Neural progenitor cell (in vitro differentiated cells): ENCODE measurements around the gene TEAD1. TPM values are rescaled to one million over a fixed set of nuclear protein-coding genes. Genes with fewer than 3 reads are reported as not detected.

ENCODE experiments used
- DNase-seq: peaks from one replicate; pipeline ENCODE4 v3.0.0-alpha.2; 2016; ENCODE audit warnings: low spot score
- H2AFZ ChIP-seq: fragments of 200-600 bp; sonication (generic); replicated peaks from 2 replicates; pipeline ENCODE4 v1.6.1; 2016; ENCODE audit warnings: antibody characterized with exemption
- H3F3A ChIP-seq: fragments of 200-600 bp; sonication (generic); 2 replicates; pipeline ENCODE4 v1.6.1; 2016; ENCODE audit warnings: antibody characterized with exemption, low read depth
- H3K27ac ChIP-seq: fragments of 200-600 bp; sonication (generic); 2 replicates; pipeline ENCODE4 v1.5.1; 2016; ENCODE audit warnings: mild to moderate bottlenecking
- H3K27me3 ChIP-seq: fragments of 200-600 bp; sonication (generic); 2 replicates; pipeline ENCODE4 v1.6.1; 2016; ENCODE audit warnings: mild to moderate bottlenecking, moderate library complexity
- H3K36me3 ChIP-seq: fragments of 200-600 bp; sonication (generic); 2 replicates; pipeline ENCODE4 v1.5.1; 2016
- H3K4me1 ChIP-seq: fragments of 200-600 bp; sonication (generic); 2 replicates; pipeline ENCODE4 v1.6.1; 2016; ENCODE audit warnings: mixed run types
- H3K4me2 ChIP-seq: fragments of 200-600 bp; sonication (generic); 2 replicates; pipeline ENCODE4 v1.6.1; 2016
- H3K4me3 ChIP-seq: fragments of 200-600 bp; sonication (generic); 2 replicates; pipeline ENCODE4 v1.5.1; 2016
- H3K79me2 ChIP-seq: fragments of 200-600 bp; sonication (generic); 2 replicates; pipeline ENCODE4 v1.6.1; 2016; ENCODE audit warnings: low read depth
- H3K9ac ChIP-seq: fragments of 200-600 bp; sonication (generic); 2 replicates; pipeline ENCODE4 v1.6.1; 2016
- H3K9me3 ChIP-seq: fragments of 200-600 bp; sonication (generic); 2 replicates; pipeline ENCODE4 v1.5.1; 2016; ENCODE audit warnings: low read depth
- H4K20me1 ChIP-seq: fragments of 200-600 bp; sonication (generic); 2 replicates; pipeline ENCODE4 v1.6.1; 2016; ENCODE audit warnings: low read depth
- H3K27ac Mint-ChIP-seq: 3 replicates; pipeline ENCODE4 v1.8.0; 2021; ENCODE audit warnings: mixed read lengths
- H3K27me3 Mint-ChIP-seq: 2 replicates; pipeline ENCODE4 v1.8.0; 2022; ENCODE audit warnings: low read depth, mild to moderate bottlenecking, inconsistent platforms, moderate library complexity, mixed read lengths; ENCODE audit not compliant: insufficient read depth
- H3K36me3 Mint-ChIP-seq: 3 replicates; pipeline ENCODE4 v1.8.0; 2021; ENCODE audit warnings: mixed read lengths
- H3K4me1 Mint-ChIP-seq: 3 replicates; pipeline ENCODE4 v1.8.0; 2021; ENCODE audit warnings: mixed read lengths
- H3K4me3 Mint-ChIP-seq: 3 replicates; pipeline ENCODE4 v1.8.0; 2021; ENCODE audit warnings: mild to moderate bottlenecking, moderate library complexity, mixed read lengths
- H3K9me3 Mint-ChIP-seq: 3 replicates; pipeline ENCODE4 v1.8.0; 2020; ENCODE audit warnings: mixed read lengths
- CTCF ChIP-seq: fragments of 200-600 bp; sonication (generic); IDR thresholded peaks from 2 replicates; pipeline ENCODE4 v1.5.1; 2017; ENCODE audit warnings: antibody characterized with exemption, mild to moderate bottlenecking
- EZH2 ChIP-seq: fragments of 200-600 bp; sonication (generic); IDR thresholded peaks from 2 replicates; pipeline ENCODE4 v1.6.1; 2017; ENCODE audit warnings: antibody characterized with exemption, mild to moderate bottlenecking, moderate library complexity
- EZH2phosphoT487 ChIP-seq: fragments of 200-600 bp; sonication (generic); IDR thresholded peaks from 2 replicates; pipeline ENCODE4 v1.6.1; 2017; ENCODE audit warnings: antibody characterized with exemption
- total RNA-seq: library from RNA; depleted of rRNA; stranded (reverse); fragments of >200 nt; gene quantifications from 2 replicates; pipeline ENCODE4 v1.2.3, GENCODE V29; 2015; ENCODE audit warnings: low replicate concordance

The TEAD1 gene
- total RNA-seq, 1 donor from 2014 or later, result 98.3 TPM

GRCh38 chr11:12848413-12848812 lies 174.2 kb downstream of the TEAD1 start:
- H3K27me3 Mint-ChIP-seq, result peaks cover 6% of the 10 kb centered on the region
- H3K79me2 ChIP-seq, result peaks cover 100% of the 10 kb centered on the region
- H3K4me3 ChIP-seq, result no peak overlapping the region
- no peak overlapping the region for H3K27ac Mint-ChIP-seq
- peaks cover 41% of the 10 kb centered on the region for H4K20me1 ChIP-seq
- TF ChIP-seq EZH2phosphoT487 (no peak), EZH2 (no peak), CTCF (no peak)
- H3K4me2 ChIP-seq, result no peak overlapping the region
- H3K27ac ChIP-seq, result no peak overlapping the region
- no peak overlapping the region for H2AFZ ChIP-seq
- no peak overlapping the region for H3K9ac ChIP-seq
- H3K36me3 Mint-ChIP-seq, result peaks cover 13% of the 10 kb centered on the region
- no peak overlapping the region for H3K4me3 Mint-ChIP-seq
- no peaks in the 10 kb centered on the region for H3K27me3 ChIP-seq
- peaks cover 62% of the 10 kb centered on the region for H3K4me1 Mint-ChIP-seq
- no peaks in the 10 kb centered on the region for H3K9me3 ChIP-seq
- H3F3A ChIP-seq, result peaks cover 22% of the 10 kb centered on the region
- H3K9me3 Mint-ChIP-seq, result peaks cover 3% of the 10 kb centered on the region
- peaks cover 38% of the 10 kb centered on the region for H3K4me1 ChIP-seq
- no peak for DNase-seq
- H3K36me3 ChIP-seq, result no peaks in the 10 kb centered on the region

DNA sequence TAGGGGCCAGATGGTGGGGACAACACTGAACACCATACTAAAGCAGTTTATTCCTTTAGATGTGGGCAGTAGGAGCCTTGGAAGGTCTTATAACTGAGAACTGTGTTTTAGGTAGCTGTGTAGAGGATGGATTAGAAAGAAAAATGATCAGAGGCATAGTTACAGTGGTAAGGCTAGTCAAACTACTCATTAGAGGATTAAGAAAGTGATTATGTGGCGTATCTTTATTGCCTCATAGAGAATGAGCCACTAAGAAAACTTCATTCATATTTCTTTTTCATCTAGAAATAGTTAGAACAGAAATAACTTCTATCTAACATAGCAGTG lies 179.1 kb downstream of the TEAD1 start:
- Mint-ChIP-seq H3K4me1 (peaks cover 33% of the 10 kb centered on the region), H3K9me3 (no peaks in the 10 kb centered on the region), H3K4me3 (no peak overlapping the region), H3K27me3 (peaks cover 6% of the 10 kb centered on the region), H3K27ac (peak overlapping the region; percentile 0), H3K36me3 (peaks cover 23% of the 10 kb centered on the region)
- Histone ChIP-seq H3K4me1 (no peaks in the 10 kb centered on the region), H3K4me3 (no peak overlapping the region), H3K9me3 (no peaks in the 10 kb centered on the region), H2AFZ (no peak overlapping the region), H4K20me1 (peaks cover 12% of the 10 kb centered on the region), H3K27me3 (no peaks in the 10 kb centered on the region), H3K27ac (no peak overlapping the region), H3K4me2 (no peak overlapping the region), H3K9ac (no peak overlapping the region), H3K36me3 (no peaks in the 10 kb centered on the region), H3K79me2 (peaks cover 100% of the 10 kb centered on the region), H3F3A (no peaks in the 10 kb centered on the region)
- no peak for DNase-seq
- TF ChIP-seq CTCF (no peak), EZH2 (no peak), EZH2phosphoT487 (no peak)

- Histone ChIP-seq H2AFZ (no peak overlapping the region), H3K79me2 (peaks cover 100% of the 10 kb centered on the region), H3K36me3 (no peaks in the 10 kb centered on the region), H3K27ac (no peak overlapping the region), H3K4me3 (no peak overlapping the region), H3K9me3 (no peaks in the 10 kb centered on the region), H3K4me1 (peaks cover 2% of the 10 kb centered on the region), H3F3A (no peaks in the 10 kb centered on the region), H3K9ac (no peak overlapping the region), H3K4me2 (no peak overlapping the region), H4K20me1 (peaks cover 12% of the 10 kb centered on the region), H3K27me3 (no peaks in the 10 kb centered on the region)
- H3K4me1 Mint-ChIP-seq, result peaks cover 36% of the 10 kb centered on the region
- H3K4me3 Mint-ChIP-seq, result no peak overlapping the region
- H3K36me3 Mint-ChIP-seq, result peaks cover 23% of the 10 kb centered on the region
- no peak overlapping the region for H3K27ac Mint-ChIP-seq
- H3K9me3 Mint-ChIP-seq, result no peaks in the 10 kb centered on the region
- peaks cover 6% of the 10 kb centered on the region for H3K27me3 Mint-ChIP-seq
- no peak for DNase-seq
- TF ChIP-seq EZH2phosphoT487, result no peak
- no peak for TF ChIP-seq CTCF
- no peak for TF ChIP-seq EZH2
Observed at GRCh38 chr11:12853652-12854296, 179.6 kb downstream of the TEAD1 start.
